GM12891 (cell line): ENCODE measurements around the gene LEFTY1.

Experiments used
- DNase-seq: peaks from one replicate; pipeline ENCODE4 v3.0.0; 2011; ENCODE audit warnings: low spot score; ENCODE audit not compliant: insufficient read length
- FAIRE-seq: peaks from 2 replicates; lab custom pipeline; 2011; peaks lifted over from hg19 to GRCh38; lab: Jason Lieb, UNC
- PAX5 ChIP-seq: IDR thresholded peaks from 2 replicates; pipeline ENCODE4 v1.6.1; 2011; ENCODE audit warnings: low read length, moderate library complexity, mild to moderate bottlenecking; ENCODE audit not compliant: insufficient read depth, severe bottlenecking
- POLR2A ChIP-seq: IDR thresholded peaks from 2 replicates; pipeline ENCODE4 v1.6.1; 2011; ENCODE audit warnings: low read depth, low read length, control low read depth
- POLR2AphosphoS5 ChIP-seq: IDR thresholded peaks from 2 replicates; pipeline ENCODE4 v1.6.1; 2011; ENCODE audit warnings: low read depth, low read length, control low read depth
- POU2F2 ChIP-seq: IDR thresholded peaks from 2 replicates; pipeline ENCODE4 v1.6.1; 2011; ENCODE audit warnings: low read depth, mild to moderate bottlenecking, control low read depth, low read length, moderate library complexity
- SPI1 ChIP-seq: IDR thresholded peaks from 2 replicates; pipeline ENCODE4 v1.6.1; 2011; ENCODE audit warnings: low read depth, low read length, control low read depth
- TAF1 ChIP-seq: IDR thresholded peaks from 2 replicates; pipeline ENCODE4 v1.6.1; 2011; ENCODE audit warnings: low read depth, low read length, control low read depth

Gene LEFTY1

GRCh38 chr1:225917101-225917500 lies 28.2 kb upstream of the LEFTY1 start:
- TF ChIP-seq TAF1 (no peak), SPI1 (no peak), POU2F2 (no peak), POLR2A (no peak)
- FAIRE-seq (peak; percentile 23), DNase-seq (no peak)

GRCh38 chr1:225915538-225915991 lies 26.6 kb upstream of the LEFTY1 start:
- no peak for DNase-seq
- TF ChIP-seq POU2F2 (no peak), POLR2AphosphoS5 (no peak), SPI1 (no peak), TAF1 (no peak), PAX5 (no peak), POLR2A (no peak)
- FAIRE-seq: no peak

GRCh38 chr1:225914947-225915346 lies 26.0 kb upstream of the LEFTY1 start:
- FAIRE-seq: no peak
- DNase-seq: no peak
- TF ChIP-seq POLR2A (no peak), PAX5 (no peak), POLR2AphosphoS5 (no peak), SPI1 (no peak), TAF1 (no peak), POU2F2 (no peak)

- DNase-seq (no peak), FAIRE-seq (no peak)
- TF ChIP-seq SPI1 (no peak), PAX5 (no peak), POLR2A (no peak), TAF1 (no peak), POU2F2 (no peak), POLR2AphosphoS5 (no peak)
Observed at GRCh38 chr1:225914391-225914790, 25.4 kb upstream of the LEFTY1 start.

- FAIRE-seq: no peak
- peak; percentile 64 for DNase-seq
- TF ChIP-seq POLR2AphosphoS5 (no peak), PAX5 (no peak), TAF1 (no peak), SPI1 (no peak), POLR2A (no peak), POU2F2 (no peak)
Observed at GRCh38 chr1:225911191-225912130, 22.5 kb upstream of the LEFTY1 start.

GRCh38 chr1:225909477-225909876 lies 20.5 kb upstream of the LEFTY1 start:
- DNase-seq (no peak), FAIRE-seq (peak; percentile 81)
- TF ChIP-seq TAF1 (no peak), POLR2A (no peak), POLR2AphosphoS5 (no peak), PAX5 (no peak), POU2F2 (no peak), SPI1 (no peak)

- DNase-seq (no peak), FAIRE-seq (no peak)
- no peak for TF ChIP-seq POU2F2
- TF ChIP-seq POLR2A: no peak
- TF ChIP-seq POLR2AphosphoS5: no peak
- no peak for TF ChIP-seq TAF1
- no peak for TF ChIP-seq SPI1
- no peak for TF ChIP-seq PAX5
Observed at GRCh38 chr1:225908773-225909172, 19.8 kb upstream of the LEFTY1 start.

DNA sequence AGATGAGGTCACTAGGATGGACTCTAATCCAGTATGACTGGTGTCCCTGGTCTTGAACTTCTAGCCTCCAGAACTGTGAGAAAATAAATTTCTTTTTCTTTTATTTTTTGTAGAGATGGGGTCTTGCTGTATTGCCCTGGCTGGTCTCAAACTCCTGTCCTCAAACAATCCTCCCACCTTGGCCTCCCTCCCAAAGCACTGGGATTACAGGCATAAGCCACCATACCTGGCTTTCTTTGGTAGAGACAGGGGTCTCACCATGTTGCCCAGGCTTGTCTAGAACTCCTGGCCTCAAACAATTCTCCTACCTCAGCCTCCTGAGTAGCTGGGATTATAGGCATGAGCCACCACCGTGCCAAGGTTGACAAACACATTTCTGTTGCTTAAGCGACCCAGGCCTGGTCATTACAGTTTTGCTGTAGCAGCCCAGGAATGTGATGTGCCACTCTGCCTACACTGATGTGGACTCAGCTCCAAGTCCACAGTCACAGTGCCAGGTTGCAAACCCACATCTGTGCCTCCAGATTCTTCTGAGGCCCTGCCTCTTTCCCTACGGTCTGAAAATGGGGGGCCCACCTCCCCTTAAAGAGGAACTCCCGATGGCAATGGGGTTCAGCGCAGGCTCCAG lies 19.2 kb upstream of the LEFTY1 start:
- FAIRE-seq: no peak
- DNase-seq: no peak
- TF ChIP-seq POU2F2: no peak
- TF ChIP-seq TAF1: no peak

- FAIRE-seq (no peak), DNase-seq (no peak)
- TF ChIP-seq SPI1 (no peak), PAX5 (no peak), TAF1 (no peak), POLR2A (no peak), POLR2AphosphoS5 (no peak), POU2F2 (no peak)
Observed at GRCh38 chr1:225907341-225907740, 18.4 kb upstream of the LEFTY1 start.
